ENCODE data around the gene XBP1. TPM values are rescaled to one million over a fixed set of nuclear protein-coding genes. Genes with fewer than 3 reads are reported as not detected.

Gene XBP1
- total and polyA plus RNA-seq, 2 experiments from 2014 or later: 95.1 to 195 TPM

DNA sequence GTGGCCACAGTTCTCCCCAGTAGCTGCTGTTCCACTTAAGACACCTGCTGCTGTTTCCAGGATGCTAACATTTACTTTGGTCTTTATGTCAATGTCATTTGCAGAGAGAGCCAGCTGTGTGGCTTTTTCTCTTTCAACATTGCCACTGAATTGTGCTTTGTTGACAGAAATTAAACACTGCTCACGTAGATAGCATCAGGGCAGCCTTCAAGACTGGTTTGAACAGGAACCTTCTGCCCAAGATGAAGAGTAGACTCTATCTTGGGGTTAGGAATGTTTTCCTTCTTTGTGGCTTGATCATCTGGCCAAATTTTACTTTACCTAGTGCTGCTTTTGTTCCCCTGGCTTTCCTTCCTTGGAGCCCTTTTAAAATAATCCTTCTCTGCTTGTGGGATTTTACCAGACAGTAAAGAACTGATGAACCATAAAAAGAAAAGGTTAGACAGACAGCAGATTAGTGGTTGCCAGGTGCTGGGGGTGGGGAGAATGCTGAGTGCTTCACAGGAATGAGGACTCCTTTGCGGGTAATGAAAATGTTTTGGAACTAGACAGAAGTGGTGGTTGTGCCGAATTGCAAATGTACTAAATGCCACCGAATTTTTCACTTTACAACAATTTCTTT is 22.7 kb upstream of the XBP1 start (continued):
- TF ChIP-seq EZH2phosphoT487 (IDR thresholded peaks at IDR 0.05; ENCODE audit: unreplicated experiment): no peak
- TF ChIP-seq EZH2 (IDR thresholded peaks at IDR 0.05; ENCODE audit: low read depth, unreplicated experiment): no peak
- TF ChIP-seq POLR2AphosphoS5 (IDR thresholded peaks at IDR 0.05; ENCODE audit: low read depth): no peak

DNA sequence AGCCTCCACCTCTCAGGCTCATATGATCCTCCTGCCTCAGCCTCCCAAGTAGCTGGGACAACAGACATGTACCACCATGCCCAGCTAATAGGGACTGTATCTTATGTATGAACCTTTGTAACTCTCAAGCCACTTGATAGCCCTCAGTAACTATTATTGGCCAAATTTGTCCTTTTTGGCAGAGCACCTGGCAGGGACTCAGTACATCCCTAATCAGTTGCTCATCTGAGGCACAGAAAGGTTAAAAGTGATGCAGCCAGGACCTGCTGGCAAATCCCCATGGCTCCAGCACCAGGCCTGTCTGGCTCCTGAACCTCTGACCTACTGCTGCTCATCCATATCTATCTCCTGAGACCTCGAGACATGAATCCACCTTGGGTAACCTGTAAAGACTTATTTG is 21.1 kb upstream of the XBP1 start:
- Histone ChIP-seq H3K4me3 (no peak overlapping the region), H3K9me2 (ENCODE audit: insufficient read depth) (no peaks in the 10 kb centered on the region), H3F3A (replicated peaks; ENCODE audit: low read depth) (no peaks in the 10 kb centered on the region), H3K4me1 (ENCODE audit: insufficient read depth) (no peaks in the 10 kb centered on the region; the same call in none of the 2 replicates), H3K27me3 (ENCODE audit: insufficient read depth) (no peaks in the 10 kb centered on the region), H3K79me2 (replicated peaks; ENCODE audit: insufficient read depth) (no peaks in the 10 kb centered on the region), H3K27ac (ENCODE audit: low read depth) (no peak overlapping the region), H4K20me1 (replicated peaks; ENCODE audit: insufficient read depth) (no peaks in the 10 kb centered on the region), H3K4me2 (no peak overlapping the region), H2AFZ (no peak overlapping the region), H3K36me3 (ENCODE audit: insufficient read depth) (no peaks in the 10 kb centered on the region)
- Mint-ChIP-seq H3K9me3 (no peaks in the 10 kb centered on the region), H3K4me1 (peaks cover 14% of the 10 kb centered on the region; the same call in 2 of the 3 replicates), H3K36me3 (ENCODE audit: low read depth) (no peaks in the 10 kb centered on the region; the same call in 2 of the 3 replicates), H3K27ac (no peak overlapping the region), H3K27me3 (ENCODE audit: insufficient read depth, low read depth, poor library complexity) (peaks cover 7% of the 10 kb centered on the region), H3K4me3 (no peak overlapping the region)
- DNase-seq (ENCODE audit: low spot score) (no peak), ATAC-seq (no peak)
- TF ChIP-seq CREB1 (CRISPR knock-in tag; IDR thresholded peaks at IDR 0.05; ENCODE audit: low read depth): no peak
- TF ChIP-seq STAT1 (IDR thresholded peaks at IDR 0.05; ENCODE audit: unreplicated experiment): no peak
- TF ChIP-seq, protein P1, sequence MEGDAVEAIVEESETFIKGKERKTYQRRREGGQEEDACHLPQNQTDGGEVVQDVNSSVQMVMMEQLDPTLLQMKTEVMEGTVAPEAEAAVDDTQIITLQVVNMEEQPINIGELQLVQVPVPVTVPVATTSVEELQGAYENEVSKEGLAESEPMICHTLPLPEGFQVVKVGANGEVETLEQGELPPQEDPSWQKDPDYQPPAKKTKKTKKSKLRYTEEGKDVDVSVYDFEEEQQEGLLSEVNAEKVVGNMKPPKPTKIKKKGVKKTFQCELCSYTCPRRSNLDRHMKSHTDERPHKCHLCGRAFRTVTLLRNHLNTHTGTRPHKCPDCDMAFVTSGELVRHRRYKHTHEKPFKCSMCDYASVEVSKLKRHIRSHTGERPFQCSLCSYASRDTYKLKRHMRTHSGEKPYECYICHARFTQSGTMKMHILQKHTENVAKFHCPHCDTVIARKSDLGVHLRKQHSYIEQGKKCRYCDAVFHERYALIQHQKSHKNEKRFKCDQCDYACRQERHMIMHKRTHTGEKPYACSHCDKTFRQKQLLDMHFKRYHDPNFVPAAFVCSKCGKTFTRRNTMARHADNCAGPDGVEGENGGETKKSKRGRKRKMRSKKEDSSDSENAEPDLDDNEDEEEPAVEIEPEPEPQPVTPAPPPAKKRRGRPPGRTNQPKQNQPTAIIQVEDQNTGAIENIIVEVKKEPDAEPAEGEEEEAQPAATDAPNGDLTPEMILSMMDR (conservative IDR thresholded peaks at IDR 0.05; ENCODE audit: low read depth in 2 of 2): no peak
- no peak for TF ChIP-seq NANOG (IDR thresholded peaks at IDR 0.05; ENCODE audit: borderline replicate concordance)
- TF ChIP-seq, protein P2, sequence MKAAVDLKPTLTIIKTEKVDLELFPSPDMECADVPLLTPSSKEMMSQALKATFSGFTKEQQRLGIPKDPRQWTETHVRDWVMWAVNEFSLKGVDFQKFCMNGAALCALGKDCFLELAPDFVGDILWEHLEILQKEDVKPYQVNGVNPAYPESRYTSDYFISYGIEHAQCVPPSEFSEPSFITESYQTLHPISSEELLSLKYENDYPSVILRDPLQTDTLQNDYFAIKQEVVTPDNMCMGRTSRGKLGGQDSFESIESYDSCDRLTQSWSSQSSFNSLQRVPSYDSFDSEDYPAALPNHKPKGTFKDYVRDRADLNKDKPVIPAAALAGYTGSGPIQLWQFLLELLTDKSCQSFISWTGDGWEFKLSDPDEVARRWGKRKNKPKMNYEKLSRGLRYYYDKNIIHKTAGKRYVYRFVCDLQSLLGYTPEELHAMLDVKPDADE (IDR thresholded peaks at IDR 0.05): no peak
- no peak for TF ChIP-seq EZH2phosphoT487 (IDR thresholded peaks at IDR 0.05; ENCODE audit: unreplicated experiment)
- TF ChIP-seq JUNB (IDR thresholded peaks at IDR 0.05; ENCODE audit: unreplicated experiment): no peak
- no peak for TF ChIP-seq ZNF114 (CRISPR knock-in tag; IDR thresholded peaks at IDR 0.05)
- TF ChIP-seq ZNF331 (CRISPR knock-in tag; IDR thresholded peaks at IDR 0.05; ENCODE audit: low read depth): no peak

DNA sequence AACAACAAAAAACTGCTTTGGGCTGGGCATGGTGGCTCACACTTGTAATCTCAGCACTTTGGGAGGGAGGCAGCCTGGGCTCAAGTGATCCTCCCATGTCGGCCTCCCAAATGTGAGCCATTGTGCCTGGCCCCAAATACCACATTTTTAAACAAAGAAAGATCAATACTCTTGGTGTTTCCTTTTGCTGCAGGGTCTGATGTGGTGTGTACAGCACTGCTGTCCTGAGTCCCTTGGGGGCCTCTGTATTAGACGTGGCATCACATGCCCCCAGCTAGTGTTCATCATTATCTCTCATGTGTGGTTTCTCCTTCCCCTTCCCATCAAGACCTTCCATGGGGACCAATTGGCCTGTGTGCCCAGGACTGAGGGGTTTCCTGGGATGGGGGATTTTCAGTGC is 20.5 kb upstream of the XBP1 start:
- Histone ChIP-seq H3K79me2 (replicated peaks; ENCODE audit: insufficient read depth) (no peaks in the 10 kb centered on the region), H3F3A (replicated peaks; ENCODE audit: low read depth) (no peaks in the 10 kb centered on the region), H3K4me2 (no peak overlapping the region), H2AFZ (no peak overlapping the region), H3K27me3 (ENCODE audit: insufficient read depth) (no peaks in the 10 kb centered on the region), H3K27ac (ENCODE audit: low read depth) (no peak overlapping the region), H3K4me1 (ENCODE audit: insufficient read depth) (no peaks in the 10 kb centered on the region; the same call in none of the 2 replicates), H4K20me1 (replicated peaks; ENCODE audit: insufficient read depth) (no peaks in the 10 kb centered on the region), H3K36me3 (ENCODE audit: insufficient read depth) (no peaks in the 10 kb centered on the region), H3K4me3 (no peak overlapping the region), H3K9me2 (ENCODE audit: insufficient read depth) (no peaks in the 10 kb centered on the region)
- ATAC-seq (no peak), DNase-seq (ENCODE audit: low spot score) (no peak)
- H3K27me3 Mint-ChIP-seq (ENCODE audit: insufficient read depth, low read depth, poor library complexity): peaks cover 7% of the 10 kb centered on the region
- no peak overlapping the region for H3K27ac Mint-ChIP-seq
- H3K4me1 Mint-ChIP-seq: peaks cover 14% of the 10 kb centered on the region; the same call in 2 of the 3 replicates
- H3K4me3 Mint-ChIP-seq: no peak overlapping the region
- H3K36me3 Mint-ChIP-seq (ENCODE audit: low read depth): no peaks in the 10 kb centered on the region
- H3K9me3 Mint-ChIP-seq: no peaks in the 10 kb centered on the region
- TF ChIP-seq NANOG (IDR thresholded peaks at IDR 0.05; ENCODE audit: borderline replicate concordance): no peak
- TF ChIP-seq JUNB (IDR thresholded peaks at IDR 0.05; ENCODE audit: unreplicated experiment): no peak
- TF ChIP-seq, protein P3, sequence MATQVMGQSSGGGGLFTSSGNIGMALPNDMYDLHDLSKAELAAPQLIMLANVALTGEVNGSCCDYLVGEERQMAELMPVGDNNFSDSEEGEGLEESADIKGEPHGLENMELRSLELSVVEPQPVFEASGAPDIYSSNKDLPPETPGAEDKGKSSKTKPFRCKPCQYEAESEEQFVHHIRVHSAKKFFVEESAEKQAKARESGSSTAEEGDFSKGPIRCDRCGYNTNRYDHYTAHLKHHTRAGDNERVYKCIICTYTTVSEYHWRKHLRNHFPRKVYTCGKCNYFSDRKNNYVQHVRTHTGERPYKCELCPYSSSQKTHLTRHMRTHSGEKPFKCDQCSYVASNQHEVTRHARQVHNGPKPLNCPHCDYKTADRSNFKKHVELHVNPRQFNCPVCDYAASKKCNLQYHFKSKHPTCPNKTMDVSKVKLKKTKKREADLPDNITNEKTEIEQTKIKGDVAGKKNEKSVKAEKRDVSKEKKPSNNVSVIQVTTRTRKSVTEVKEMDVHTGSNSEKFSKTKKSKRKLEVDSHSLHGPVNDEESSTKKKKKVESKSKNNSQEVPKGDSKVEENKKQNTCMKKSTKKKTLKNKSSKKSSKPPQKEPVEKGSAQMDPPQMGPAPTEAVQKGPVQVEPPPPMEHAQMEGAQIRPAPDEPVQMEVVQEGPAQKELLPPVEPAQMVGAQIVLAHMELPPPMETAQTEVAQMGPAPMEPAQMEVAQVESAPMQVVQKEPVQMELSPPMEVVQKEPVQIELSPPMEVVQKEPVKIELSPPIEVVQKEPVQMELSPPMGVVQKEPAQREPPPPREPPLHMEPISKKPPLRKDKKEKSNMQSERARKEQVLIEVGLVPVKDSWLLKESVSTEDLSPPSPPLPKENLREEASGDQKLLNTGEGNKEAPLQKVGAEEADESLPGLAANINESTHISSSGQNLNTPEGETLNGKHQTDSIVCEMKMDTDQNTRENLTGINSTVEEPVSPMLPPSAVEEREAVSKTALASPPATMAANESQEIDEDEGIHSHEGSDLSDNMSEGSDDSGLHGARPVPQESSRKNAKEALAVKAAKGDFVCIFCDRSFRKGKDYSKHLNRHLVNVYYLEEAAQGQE (IDR thresholded peaks at IDR 0.05; ENCODE audit: unreplicated experiment): no peak
- TF ChIP-seq, protein P2 (IDR thresholded peaks at IDR 0.05): no peak
- no peak for TF ChIP-seq STAT1 (IDR thresholded peaks at IDR 0.05; ENCODE audit: unreplicated experiment)
- TF ChIP-seq EZH2phosphoT487 (IDR thresholded peaks at IDR 0.05; ENCODE audit: unreplicated experiment): no peak
- no peak for TF ChIP-seq ZNF114 (CRISPR knock-in tag; IDR thresholded peaks at IDR 0.05)
